ENCODE data around the gene GSG1L2.

The GSG1L2 gene

DNA sequence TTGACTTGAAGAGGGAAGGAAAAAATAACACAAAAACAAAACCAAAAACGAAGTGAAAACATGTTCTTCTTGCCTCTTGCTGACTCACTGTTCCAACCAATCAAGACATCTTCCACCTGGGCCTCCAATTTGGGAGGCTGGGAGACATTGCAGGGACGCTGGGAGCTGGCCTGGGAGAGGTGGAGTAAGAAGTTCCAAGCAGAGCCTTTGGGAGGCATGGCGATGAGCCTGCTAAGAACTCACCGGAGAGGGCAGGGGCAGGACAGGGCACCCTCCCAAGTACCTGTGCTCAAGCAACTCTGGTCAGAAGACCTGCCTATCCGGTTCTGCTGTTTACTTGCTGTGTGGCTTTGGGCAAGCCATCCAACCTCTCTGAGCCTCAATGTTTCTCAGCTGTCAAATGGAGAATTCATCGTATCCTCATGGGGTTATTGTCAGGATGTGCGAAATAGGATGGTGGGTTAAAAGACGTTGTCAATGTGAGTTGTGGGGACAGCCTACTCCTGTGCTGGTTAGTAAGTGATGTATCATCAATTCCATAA is 3.0 kb upstream of the GSG1L2 start:
- DNase-seq = no peak

DNA sequence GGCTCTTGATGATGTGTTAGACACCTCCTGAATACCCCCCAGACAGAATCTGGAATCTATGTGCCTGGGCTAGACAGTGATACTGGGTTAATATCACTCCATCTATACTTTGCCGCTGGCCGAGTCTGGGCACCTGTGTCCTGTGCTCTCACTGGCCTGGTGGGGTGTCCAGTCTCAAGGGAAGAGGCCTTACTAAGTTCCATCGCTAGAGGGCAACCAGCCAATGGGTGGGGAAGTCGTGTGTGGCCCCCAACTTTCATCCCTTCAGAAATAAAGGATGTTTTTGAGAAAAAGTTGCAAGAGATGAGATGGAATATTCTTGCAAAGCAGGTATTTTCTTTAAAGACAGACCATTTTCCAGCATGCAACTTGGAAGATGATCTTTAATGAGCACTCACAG is 2.2 kb upstream of the GSG1L2 start:
- DNase-seq = no peak

DNA sequence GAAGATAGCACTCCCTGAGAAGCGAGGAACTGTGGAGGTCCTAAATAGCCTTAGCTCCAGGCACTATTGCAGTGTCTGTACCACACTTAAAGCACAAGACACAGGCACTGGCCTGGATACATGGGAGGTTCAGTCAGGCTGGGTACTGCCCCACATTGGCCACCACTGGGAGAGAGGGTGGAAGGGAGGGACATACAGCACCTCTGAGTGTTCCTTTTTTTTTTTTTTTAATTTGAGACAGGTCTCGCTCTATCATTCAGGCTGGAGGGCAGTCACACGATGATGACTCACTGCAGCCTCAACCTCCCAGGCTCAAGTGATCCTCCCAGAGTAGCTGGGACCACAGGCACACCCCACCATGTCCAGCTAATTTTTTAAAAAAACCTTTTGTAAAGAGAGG is 1.4 kb downstream of the GSG1L2 start:
- no peak for DNase-seq

DNA sequence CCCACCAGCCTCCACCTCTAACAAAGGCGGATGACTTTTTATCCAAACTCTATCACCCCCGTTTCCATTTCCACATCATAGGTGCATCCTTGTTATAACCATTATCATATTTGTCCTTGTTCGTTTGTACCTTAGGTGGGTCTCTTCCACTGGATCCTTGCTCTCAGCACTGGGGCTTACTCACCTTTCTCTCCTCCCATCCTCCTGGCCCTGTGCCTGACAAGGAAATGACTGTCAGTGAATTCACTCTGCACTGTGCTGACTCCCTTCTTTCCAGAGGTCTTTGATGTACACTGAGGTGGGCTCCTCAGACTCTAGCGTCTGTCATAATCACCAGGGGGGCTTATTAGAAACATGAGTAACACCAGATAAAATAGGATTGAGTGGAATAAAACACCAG is 3.1 kb downstream of the GSG1L2 start:
- no peak for DNase-seq

DNA sequence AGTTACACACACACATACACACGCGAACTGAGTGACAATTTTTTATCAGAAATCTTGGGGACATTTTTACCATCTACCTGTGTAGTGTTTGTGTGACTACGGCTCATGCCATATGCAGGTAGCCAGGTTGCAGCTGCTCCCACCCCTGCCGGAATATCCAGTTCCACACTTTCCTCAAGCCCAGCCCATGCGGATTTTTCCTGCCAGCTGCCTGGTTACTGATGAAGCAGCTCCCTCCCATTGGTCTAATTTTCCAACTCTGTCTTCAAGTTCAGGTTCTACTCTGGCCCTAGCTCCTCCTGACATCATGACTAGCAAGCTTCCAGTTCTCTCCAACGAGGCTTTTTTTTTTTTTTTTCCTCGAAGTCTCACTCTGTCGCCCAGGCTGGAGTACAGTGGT is 4.8 kb downstream of the GSG1L2 start:
- no peak for DNase-seq

DNA sequence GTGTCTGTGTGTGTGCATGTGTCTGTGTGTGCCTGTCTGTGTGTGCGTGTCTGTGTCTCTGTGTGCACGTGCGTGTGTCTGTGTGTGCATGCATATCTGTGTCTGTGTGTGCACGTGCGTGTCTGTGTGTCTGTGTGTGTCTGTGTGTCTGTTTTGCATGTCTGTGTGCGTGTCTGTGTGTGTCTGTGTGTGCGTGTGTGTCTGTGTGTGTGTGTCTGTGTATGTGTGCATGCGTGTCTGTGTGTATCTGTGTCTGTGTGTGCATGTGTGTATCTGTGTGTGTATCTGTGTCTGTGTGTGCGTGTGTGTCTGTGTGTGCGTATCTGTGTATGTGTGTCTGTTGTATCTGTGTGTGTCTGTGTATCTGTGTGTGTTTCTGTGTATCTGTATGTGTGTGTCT is 5.4 kb downstream of the GSG1L2 start:
- no peak for DNase-seq

DNA sequence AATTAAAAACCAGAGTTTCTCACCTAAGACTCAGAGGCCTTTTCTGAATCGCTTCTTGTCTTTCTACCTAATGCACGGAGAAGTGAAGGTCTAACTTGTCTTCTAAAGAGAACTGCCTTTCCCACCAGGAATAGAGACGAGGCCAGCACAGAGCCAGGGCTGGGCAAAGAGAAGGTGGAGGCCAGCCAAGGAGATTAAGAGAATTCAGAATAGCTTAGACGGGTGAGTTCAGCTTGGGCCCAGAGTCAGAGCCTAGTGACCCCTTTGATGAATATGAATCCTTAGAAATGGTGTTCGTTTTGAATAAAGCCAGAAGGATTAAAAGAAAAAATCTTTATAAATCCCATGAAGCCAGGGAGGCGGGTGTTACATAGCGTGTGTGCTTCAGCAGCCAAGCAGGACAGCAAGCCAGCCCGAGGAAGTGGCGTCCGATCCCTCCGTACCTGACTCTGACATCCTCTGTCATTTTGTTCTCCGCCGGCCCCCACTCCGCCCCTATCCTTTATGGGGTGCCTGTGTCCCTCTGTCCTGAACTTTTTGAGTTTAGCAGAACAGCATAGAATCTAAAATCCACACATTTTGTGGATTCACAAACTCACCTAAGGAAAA is 7.4 kb downstream of the GSG1L2 start:
- DNase-seq = no peak

DNA sequence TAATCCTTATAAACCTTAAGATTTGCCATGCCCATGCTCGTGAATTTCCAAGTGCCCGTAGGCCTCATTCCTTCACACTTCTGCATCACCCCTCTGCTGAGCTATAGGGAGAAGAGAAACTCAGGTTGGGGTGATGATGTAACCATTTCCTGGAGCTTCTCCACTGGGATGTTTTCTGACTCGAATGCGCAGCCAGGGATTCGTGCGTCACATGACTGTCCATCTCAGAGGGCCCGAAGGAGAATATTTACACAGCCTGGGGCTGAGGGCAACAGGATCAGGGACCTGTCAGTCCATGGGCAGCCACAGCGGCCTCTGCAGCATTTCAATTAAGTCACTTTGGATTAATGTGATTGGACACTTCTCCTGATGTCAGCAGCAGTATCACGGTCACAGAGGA is 8.7 kb downstream of the GSG1L2 start:
- DNase-seq = no peak

DNA sequence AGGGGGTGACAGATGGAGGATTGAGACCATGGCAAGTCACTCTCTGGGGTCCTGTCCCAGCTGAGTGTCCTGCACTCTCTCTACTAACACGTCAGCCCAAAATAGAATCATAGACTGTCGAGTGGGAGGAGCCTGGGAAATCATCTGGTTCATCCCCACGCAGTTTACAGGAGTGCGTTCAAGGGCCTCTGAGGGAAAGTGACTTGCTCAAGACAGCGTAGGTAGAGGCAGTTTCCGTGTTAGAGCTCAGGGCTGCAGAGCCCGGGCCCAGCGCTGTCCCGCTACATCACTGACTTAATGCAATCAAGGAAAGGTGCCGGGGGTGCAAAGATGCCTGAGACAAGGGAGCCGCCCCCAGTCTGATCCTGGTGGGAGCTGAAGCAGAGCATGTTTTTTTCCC is 10.3 kb downstream of the GSG1L2 start:
- DNase-seq = no peak

DNA sequence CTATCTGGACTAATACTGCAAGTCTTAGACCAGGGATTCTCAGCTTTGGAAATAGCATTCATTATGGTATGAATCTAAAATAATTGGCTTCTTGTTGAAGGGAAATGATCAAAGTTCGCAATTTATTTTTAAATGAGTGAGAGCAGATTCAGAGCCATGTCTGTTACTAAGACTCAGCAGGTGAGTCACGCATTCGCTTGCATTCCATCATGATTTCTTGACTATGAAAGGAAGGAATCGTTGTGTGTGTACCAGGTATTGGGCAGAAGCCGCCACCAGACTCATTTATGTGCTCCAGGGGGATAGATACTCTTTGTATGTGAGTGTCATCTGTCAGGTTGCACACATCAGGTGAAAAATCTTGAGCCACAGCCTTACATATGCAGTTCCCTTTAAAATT is 10.8 kb downstream of the GSG1L2 start:
- no peak for DNase-seq

DNA sequence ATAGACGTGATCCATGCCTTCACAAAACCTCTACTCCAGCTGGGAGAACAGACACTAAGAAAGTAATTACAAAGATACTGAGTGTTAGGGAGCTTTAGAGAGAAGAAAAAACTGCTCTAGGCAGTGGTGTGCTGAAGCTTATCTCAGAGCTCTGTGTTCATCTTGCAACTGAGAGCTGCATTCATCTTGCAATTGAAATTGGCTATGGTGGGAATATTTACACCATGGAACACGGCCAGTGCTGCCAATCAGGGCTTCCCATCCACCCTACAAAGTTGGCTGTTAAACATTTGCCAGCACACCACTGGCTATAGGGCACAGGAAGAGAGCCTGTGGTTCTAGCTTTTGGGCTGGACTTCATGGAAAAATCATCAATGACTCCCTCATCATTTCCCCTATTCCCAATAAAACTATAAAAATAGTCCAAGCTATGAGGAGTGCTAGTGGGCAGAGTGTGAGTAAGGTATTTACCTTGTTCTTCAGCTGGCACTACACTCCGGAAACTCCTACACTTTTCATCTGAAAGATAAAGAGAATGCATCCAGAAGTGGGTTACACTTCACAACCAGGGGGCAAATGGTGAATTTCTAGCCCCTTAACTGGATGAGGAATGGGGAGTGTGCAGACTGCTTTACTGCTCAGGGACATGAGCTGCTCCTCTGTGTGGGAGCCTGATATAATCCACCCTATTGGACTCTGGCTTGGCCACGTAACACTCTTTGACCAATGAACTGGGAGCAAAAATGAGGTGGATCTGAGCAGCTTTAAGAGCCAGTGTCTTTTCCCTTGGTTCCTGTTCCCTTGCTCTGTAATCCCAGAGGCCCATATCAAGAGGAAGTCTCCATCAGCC is 11.6 kb downstream of the GSG1L2 start:
- no peak for DNase-seq

DNA sequence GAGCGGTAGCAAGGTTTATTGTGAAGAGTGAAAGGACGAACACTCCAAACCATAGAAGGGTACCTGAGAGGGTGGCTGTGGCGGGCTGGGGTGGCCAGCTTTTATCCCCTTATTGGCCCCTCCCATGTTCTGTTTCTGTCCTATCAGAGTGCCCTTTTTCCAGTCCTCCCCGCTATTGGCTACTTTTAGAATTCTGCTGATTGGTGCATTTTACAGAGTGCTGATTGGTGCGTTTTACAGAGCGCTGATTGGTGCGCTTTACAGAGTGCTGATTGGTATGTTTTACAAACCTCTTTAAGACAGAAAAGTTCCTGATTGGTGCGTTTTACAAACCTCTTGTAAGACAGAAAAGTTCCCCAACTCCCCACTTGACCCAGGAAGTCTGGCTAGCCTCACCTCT is 12.5 kb downstream of the GSG1L2 start:
- no peak for DNase-seq

DNA sequence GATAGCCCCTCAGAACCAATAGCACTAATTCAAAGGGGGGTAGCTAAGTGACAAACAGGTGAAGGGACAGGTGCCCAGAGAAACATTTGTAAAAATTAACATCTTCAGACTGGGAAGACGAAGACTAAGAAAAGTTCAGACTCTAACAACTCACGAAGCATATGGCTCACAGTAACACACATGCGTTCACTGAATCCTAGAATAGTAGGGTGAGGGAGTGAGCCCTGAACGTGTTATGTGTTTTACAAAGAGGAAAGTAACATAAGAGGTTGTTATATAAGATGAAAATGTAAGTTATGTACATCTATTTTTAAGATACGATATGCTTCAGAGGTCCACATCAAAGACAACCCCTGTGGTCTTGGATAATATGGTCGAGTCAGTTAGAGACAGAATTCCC is 15.2 kb downstream of the GSG1L2 start:
- no peak for DNase-seq

DNA sequence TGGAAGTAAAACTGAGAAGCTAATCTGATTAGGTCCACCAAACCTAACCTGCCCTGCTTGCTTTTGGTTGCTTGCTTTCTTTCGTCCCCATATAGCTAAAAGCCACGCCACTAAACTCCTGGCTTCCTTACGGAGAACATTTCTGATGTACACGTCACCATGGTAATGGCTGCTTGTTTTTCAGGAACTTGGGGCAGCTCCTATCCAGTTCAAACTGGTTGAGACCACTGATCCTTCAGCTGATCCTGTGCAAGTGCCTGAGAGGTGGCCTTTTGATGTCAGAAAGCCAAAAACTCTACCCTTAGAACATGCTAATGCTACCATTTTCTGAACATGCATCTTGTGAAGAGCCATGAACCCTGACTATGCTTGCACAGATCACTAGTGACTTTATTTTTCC is 16.1 kb downstream of the GSG1L2 start:
- no peak for DNase-seq

DNA sequence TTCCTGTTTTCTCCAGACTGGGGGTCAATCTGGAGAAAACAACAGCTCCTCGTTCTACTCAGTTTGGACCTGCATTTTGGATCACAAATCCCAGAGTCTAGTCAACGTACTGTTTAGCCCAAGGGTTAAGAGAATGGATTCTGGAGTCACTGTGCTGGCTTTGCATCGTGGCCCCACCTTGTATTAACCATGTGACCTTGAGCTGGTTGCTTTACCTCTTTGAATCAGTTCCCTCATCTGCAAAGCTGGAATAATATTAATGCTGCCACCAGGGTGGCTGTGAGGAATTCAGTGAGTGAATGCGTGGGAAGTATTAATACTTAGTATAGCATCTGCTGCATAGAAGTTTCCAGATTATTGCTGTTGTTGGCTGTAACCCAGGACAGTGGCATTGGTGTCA is 19.2 kb downstream of the GSG1L2 start:
- DNase-seq = no peak

DNA sequence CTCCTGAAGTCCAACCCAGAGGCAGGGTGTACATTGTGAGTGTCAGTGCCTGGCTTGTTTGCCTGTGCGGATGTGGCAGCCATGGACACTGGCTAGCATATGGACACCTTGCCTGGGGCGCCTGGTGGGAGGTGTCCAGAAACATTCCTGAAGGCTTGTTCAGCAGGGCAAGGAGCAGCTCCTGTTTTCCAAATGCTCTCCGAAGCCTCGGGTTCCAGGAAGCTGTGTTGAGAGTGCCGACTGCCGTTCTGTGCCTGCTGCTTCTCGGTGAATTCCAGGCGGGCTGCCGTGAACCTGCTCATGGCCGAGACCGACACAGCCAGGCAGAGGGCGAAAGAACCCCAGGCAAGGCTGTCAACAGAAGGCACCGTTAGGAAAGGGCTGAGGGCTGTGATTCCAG is 19.6 kb downstream of the GSG1L2 start:
- no peak for DNase-seq

DNA sequence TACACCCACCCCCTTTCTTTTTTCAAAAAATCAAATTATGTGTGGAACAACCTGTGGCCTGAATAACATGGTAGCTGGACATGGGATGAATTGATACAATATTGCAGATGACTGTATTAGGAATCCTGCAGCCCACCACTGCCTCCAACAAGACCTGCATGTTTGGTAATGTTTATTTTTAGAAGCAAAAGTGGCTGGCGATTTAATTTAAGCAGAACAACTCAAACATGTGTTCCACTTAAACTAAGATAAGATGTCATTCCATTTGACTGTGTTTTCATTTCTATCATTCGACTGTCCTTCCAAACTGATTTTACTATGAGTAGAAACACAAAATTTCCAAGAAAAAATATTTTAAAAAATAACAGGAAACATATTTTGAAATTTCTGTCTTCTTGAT is 20.4 kb downstream of the GSG1L2 start:
- no peak for DNase-seq

DNA sequence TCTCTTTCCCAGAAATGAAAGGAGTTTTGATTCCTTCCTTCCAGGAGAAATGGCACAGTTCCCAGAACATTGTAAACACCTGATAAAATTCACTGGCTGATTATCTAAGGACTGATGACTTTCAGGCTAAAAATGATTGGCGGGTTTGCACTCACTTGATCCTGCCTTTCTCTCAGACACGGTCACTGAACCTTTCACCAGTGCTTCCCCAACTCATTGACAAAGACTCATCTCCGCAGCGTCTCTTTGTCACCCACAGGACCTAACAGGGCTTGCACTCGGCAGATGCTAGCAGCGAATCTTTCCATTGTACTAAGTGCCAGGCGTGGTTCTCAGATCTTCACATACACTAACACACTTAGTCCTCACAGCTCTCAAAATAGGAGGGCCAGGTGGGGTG is 23.2 kb downstream of the GSG1L2 start:
- no peak for DNase-seq

DNA sequence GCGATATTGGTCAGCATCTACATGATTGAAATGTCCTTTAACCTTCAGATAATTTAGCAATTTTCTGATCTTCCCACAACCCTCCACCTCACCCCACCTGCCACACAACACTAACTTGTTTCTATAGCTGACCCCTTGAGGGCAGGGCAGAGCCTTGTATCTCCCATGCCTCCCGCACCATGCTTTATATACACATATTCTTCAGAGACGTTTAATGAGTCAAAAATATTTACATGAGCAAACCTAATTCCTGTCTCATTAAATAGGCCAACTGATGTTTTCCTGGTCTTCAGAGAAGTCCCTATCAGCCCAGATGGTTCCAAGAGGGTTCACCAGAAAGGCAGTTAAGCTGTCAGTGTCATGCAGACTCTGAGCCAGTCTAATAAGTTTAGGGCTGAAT is 23.9 kb downstream of the GSG1L2 start:
- DNase-seq = no peak

DNA sequence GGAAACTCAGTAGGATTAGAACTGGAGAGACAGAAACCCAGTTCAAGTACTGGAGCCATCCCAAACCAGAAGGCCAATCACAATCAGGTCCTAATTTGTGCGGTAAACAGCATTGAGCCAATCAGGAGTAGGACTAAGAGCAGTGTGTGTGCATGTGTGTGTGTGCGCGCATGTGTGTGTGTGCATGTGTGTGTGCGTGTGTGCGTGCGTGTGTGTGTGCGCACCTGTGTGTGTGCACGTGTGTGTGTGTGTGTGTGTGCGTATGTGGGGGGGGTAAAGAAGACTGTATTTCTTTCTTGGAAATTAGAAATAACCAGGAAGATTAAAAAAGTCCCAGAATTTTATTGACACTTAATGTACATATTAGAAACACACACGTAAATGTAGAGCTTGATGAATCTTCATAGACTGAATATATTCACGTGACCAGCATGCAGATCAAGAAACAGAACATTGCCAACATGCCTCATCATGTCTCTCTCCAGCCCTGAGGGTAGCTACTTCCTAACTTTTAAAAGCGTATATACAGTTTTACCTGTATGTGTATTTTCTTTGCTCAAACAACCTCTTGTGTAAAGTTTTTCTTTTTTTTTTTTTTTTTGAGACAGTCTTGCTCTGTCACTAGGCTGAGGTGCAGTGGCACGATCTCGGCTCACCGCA is 29.6 kb downstream of the GSG1L2 start:
- DNase-seq = no peak

DNA sequence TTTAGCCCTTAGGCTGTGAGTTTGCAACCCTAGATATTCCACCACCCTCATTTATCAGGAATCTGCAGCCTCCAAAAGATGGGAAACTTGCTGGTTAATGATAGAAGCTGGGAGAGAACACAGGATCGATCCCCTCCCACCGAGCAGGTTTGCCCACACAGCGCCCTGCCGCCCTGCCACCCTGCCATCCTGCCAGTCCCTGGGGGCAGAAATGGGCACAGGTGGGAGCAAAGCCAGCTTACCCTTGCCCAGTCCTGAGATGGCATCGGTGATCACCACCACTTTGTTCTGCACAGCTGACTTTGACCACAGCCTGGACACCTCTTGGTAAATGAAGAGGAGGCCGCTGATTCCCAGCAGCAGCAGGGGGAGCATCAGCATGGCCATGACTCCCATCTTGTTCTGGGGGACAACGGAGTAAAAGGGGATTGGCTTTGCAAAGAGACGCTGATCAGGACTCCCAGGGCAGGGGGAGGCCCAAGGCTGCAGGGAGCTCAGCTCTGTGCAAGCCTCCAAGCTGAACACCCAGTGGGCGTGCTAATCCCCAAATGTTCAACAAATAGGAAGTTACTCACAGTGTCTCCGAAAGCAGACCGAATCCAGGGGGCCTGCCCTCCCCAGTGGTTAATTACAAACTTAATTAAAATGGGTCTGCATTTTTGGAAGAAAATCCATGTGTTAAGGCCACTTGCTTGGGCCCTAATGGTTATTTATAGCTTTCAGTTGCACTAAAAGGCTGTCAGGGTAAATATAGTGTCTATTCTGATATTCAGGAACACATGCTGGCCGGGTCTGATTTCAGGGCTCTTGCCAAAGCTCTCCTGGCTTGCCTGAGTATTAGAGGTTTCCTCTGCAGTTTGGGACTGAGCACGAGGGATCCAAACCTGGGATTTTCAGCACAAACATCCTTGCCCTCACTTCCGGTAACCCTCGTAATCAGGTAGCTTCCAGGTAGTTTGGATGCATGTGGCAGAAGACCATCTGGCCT is 30.7 kb downstream of the GSG1L2 start, which contains the start of gene DHRS7C:
DHRS7C (minus strand) TSS at position 704 of the 988 bp plus-strand sequence; CDS start at position 396, 308 bp downstream.
- no peak for DNase-seq

DNA sequence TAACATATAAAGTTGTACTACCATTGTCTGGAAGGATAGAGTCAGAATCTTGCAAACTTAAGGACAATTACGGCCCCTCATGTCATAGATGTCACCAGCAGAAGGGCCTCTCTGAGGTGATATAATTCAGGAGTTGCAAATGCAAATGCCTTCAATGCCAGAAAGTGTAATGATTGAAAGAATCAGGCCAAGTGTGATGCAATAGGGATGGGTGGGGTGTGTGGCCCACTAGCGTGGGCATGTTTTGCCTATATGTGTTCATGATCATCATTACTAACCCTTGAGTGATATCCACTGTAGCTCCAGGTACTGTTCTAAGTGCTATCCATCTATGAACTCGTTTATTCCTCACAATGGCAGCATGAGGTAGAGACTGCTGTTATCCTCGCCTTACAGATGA is 31.6 kb downstream of the GSG1L2 start:
- DNase-seq = no peak

DNA sequence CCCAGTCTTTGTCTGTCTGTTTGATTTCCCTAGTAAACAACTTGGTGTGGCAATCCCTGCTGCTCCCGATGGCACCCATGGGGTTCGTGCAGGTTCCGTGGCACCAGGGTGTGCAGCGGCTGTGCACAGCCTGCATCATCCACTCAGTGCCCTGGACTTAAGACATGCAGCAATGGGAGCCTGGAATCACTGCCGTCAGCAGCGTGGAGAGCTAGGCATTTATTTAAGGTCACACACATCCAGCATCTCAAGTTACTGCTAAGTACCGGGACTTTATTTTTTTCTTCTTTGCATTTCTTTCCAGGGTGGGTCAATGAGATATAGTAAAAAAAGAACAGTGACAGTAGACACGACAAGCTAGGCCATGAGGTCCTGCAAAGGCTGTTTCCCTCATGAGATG is 33.3 kb downstream of the GSG1L2 start:
- DNase-seq = no peak
